ENCODE measurements around the gene IL12RB2.

Gene IL12RB2

GRCh38 chr1:67270541-67270940, 37.1 kb upstream of the IL12RB2 start:
- Histone ChIP-seq H3K27ac (ENCODE audit: low read length) (no peak overlapping the region), H3K4me2 (ENCODE audit: low read depth, low read length) (no peak overlapping the region), H3K9me2 (replicated peaks; ENCODE audit: insufficient read depth, low read length) (no peaks in the 10 kb centered on the region), H3K9ac (ENCODE audit: low read length) (no peak overlapping the region), H3F3A (ENCODE audit: insufficient read depth, low read length) (no peaks in the 10 kb centered on the region), H2AFZ (ENCODE audit: low read length) (no peak overlapping the region), H3K4me3 (ENCODE audit: low read length) (no peak overlapping the region), H4K20me1 (ENCODE audit: insufficient read depth, low read length) (no peaks in the 10 kb centered on the region), H3K27me3 (replicated peaks; ENCODE audit: insufficient read depth, low read length) (no peaks in the 10 kb centered on the region), H3K9me3 (replicated peaks; ENCODE audit: insufficient read depth, low read length) (no peaks in the 10 kb centered on the region), H3K4me1 (ENCODE audit: low read length) (no peaks in the 10 kb centered on the region), H3K79me2 (ENCODE audit: low read length) (no peaks in the 10 kb centered on the region), H3K36me3 (replicated peaks; ENCODE audit: insufficient read depth, low read length) (no peaks in the 10 kb centered on the region)
- TF ChIP-seq EZH2 (optimal IDR thresholded peaks at IDR 0.05; ENCODE audit: low read depth, low read length) (no peak), EZH2phosphoT487 (IDR thresholded peaks at IDR 0.05; ENCODE audit: low read length) (no peak), CTCF (IDR thresholded peaks at IDR 0.05; ENCODE audit: low read length) (no peak)
- DNase-seq: no peak

GRCh38 chr1:67273591-67273990, 34.1 kb upstream of the IL12RB2 start:
- H3K27me3 ChIP-seq (replicated peaks; ENCODE audit: insufficient read depth, low read length): no peaks in the 10 kb centered on the region
- no peak for DNase-seq
- no peaks in the 10 kb centered on the region for H3K79me2 ChIP-seq (ENCODE audit: low read length)
- no peaks in the 10 kb centered on the region for H3K9me2 ChIP-seq (replicated peaks; ENCODE audit: insufficient read depth, low read length)
- H3F3A ChIP-seq (ENCODE audit: insufficient read depth, low read length): no peaks in the 10 kb centered on the region
- no peaks in the 10 kb centered on the region for H3K36me3 ChIP-seq (replicated peaks; ENCODE audit: insufficient read depth, low read length)
- H3K27ac ChIP-seq (ENCODE audit: low read length): no peak overlapping the region
- H2AFZ ChIP-seq (ENCODE audit: low read length): no peak overlapping the region
- no peak overlapping the region for H3K4me3 ChIP-seq (ENCODE audit: low read length)
- H4K20me1 ChIP-seq (ENCODE audit: insufficient read depth, low read length): no peaks in the 10 kb centered on the region
- H3K4me1 ChIP-seq (ENCODE audit: low read length): no peaks in the 10 kb centered on the region
- TF ChIP-seq CTCF (IDR thresholded peaks at IDR 0.05; ENCODE audit: low read length) (no peak), EZH2 (optimal IDR thresholded peaks at IDR 0.05; ENCODE audit: low read depth, low read length) (no peak), EZH2phosphoT487 (IDR thresholded peaks at IDR 0.05; ENCODE audit: low read length) (no peak)
- H3K4me2 ChIP-seq (ENCODE audit: low read depth, low read length): no peak overlapping the region
- no peaks in the 10 kb centered on the region for H3K9me3 ChIP-seq (replicated peaks; ENCODE audit: insufficient read depth, low read length)
- H3K9ac ChIP-seq (ENCODE audit: low read length): no peak overlapping the region

GRCh38 chr1:67274623-67275325, 32.9 kb upstream of the IL12RB2 start:
- DNase-seq: no peak

More at GRCh38 chr1:67274623-67275325, 32.9 kb upstream of the IL12RB2 start:
- Histone ChIP-seq H3F3A (ENCODE audit: insufficient read depth, low read length) (no peaks in the 10 kb centered on the region), H3K9ac (ENCODE audit: low read length) (no peak overlapping the region), H4K20me1 (ENCODE audit: insufficient read depth, low read length) (no peaks in the 10 kb centered on the region), H3K4me2 (ENCODE audit: low read depth, low read length) (no peak overlapping the region), H3K4me1 (ENCODE audit: low read length) (no peaks in the 10 kb centered on the region), H3K4me3 (ENCODE audit: low read length) (no peak overlapping the region), H3K27ac (ENCODE audit: low read length) (no peak overlapping the region), H3K36me3 (replicated peaks; ENCODE audit: insufficient read depth, low read length) (no peaks in the 10 kb centered on the region), H3K9me2 (replicated peaks; ENCODE audit: insufficient read depth, low read length) (no peaks in the 10 kb centered on the region), H3K27me3 (replicated peaks; ENCODE audit: insufficient read depth, low read length) (no peaks in the 10 kb centered on the region), H3K9me3 (replicated peaks; ENCODE audit: insufficient read depth, low read length) (no peaks in the 10 kb centered on the region), H3K79me2 (ENCODE audit: low read length) (no peaks in the 10 kb centered on the region), H2AFZ (ENCODE audit: low read length) (no peak overlapping the region)
- TF ChIP-seq EZH2 (optimal IDR thresholded peaks at IDR 0.05; ENCODE audit: low read depth, low read length) (no peak), EZH2phosphoT487 (IDR thresholded peaks at IDR 0.05; ENCODE audit: low read length) (no peak), CTCF (IDR thresholded peaks at IDR 0.05; ENCODE audit: low read length) (no peak)

Measured in MM.1S (cell line).